ENCODE results near the gene ARHGAP6.

Gene ARHGAP6

DNA sequence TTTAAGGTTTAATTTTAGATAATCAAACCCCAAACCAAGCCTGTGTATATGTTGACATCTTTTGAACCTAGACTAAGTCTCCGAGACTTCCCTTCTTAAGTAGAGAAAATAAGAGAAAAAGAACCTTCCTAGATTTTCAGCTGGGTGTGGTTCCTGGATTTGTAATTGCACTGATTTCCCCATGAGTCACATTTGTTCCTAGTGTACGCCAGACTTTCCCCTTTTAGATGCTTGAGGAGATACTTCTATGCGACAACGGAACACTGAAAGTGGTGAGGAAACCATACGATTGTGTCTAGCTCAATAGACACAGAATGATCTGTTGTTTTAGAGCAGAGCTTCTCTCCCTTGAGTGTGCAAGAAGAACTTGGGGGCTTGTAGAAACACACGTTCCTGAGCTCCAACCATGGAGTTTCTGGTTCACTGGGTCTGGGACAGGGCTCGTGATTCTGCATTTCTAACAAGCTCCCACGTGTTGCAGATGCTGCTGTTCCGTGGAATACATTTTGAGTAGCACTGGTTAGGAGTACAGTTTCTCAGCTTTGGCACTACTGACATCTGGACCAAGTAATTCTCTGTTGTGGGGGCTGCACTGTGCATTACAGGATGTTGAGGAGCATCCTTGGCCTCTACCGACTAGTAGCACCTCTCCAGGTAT lies 285.4 kb downstream of the ARHGAP6 start:
- TF ChIP-seq, protein P1, sequence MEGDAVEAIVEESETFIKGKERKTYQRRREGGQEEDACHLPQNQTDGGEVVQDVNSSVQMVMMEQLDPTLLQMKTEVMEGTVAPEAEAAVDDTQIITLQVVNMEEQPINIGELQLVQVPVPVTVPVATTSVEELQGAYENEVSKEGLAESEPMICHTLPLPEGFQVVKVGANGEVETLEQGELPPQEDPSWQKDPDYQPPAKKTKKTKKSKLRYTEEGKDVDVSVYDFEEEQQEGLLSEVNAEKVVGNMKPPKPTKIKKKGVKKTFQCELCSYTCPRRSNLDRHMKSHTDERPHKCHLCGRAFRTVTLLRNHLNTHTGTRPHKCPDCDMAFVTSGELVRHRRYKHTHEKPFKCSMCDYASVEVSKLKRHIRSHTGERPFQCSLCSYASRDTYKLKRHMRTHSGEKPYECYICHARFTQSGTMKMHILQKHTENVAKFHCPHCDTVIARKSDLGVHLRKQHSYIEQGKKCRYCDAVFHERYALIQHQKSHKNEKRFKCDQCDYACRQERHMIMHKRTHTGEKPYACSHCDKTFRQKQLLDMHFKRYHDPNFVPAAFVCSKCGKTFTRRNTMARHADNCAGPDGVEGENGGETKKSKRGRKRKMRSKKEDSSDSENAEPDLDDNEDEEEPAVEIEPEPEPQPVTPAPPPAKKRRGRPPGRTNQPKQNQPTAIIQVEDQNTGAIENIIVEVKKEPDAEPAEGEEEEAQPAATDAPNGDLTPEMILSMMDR (conservative IDR thresholded peaks at IDR 0.05): no peak
- peak overlapping the region; percentile 71; the same call in 1 of the 2 replicates for H3K27ac ChIP-seq

DNA sequence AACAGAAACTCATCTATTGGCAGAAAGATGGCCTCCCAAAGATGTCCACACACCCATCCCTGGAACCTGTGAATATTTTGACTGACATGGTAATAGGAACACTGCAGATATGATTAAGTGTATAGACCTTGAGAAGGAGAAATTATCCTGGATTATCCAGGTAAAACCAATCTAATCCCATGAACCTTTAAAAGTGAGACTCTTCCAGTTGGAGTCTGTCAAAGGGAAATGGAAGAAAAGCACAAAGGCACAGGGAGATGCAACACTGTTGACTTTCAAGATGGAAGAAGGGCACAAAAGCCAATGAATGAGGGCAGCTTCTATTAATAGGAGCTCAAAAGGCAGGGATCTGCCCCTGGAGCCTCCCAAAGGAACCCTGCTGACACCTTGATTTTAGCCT lies 289.6 kb downstream of the ARHGAP6 start:
- peak overlapping the region; percentile 49 for H3K27ac ChIP-seq
- TF ChIP-seq, protein P1 (conservative IDR thresholded peaks at IDR 0.05): no peak

DNA sequence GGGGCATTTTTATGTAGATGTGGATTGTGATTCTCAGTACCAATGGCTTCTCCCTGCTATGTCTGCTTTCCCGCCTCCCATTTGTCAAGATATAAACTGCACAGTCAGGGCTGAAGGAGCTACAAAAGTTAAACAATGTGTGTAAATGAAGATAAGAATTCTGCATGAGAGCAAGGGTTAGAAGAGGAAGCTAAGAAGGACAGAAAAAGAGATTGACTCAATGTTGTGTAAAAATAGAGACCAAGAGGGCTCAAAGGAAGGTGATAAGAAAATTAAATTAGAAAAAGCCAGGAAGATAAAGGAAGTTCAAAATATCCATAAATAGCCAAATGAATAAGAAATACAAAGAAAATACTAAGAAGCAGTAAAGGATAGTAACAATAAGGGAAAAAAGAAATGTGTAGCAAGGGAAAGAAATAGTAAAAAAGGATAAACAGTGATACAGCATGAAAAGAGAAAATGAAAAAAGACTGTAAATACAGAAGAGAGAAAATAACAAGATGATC lies 290.1 kb downstream of the ARHGAP6 start:
- H3K27ac ChIP-seq: peak overlapping the region; percentile 49
- TF ChIP-seq, protein P1 (conservative IDR thresholded peaks at IDR 0.05): no peak

DNA sequence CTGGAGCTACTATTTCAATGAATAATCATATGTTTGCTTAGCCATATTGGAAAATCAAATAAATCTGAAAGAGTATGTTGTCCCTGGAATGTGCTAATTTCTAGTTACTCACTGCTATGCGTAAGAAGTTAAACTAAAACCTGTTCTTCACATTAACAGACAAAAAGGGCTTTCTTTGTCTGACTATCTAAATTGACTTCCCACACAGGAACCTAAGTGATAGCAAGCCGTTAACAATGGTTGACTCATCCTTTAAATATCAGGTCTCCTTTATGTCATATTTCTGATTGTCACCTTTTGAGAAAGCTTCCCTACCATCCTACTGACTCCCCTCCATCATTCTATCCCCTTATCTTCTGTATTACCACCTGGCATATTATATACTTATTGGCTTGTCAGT lies 291.1 kb downstream of the ARHGAP6 start:
- H3K27ac ChIP-seq: peak overlapping the region; percentile 49
- TF ChIP-seq, protein P1 (conservative IDR thresholded peaks at IDR 0.05): no peak

DNA sequence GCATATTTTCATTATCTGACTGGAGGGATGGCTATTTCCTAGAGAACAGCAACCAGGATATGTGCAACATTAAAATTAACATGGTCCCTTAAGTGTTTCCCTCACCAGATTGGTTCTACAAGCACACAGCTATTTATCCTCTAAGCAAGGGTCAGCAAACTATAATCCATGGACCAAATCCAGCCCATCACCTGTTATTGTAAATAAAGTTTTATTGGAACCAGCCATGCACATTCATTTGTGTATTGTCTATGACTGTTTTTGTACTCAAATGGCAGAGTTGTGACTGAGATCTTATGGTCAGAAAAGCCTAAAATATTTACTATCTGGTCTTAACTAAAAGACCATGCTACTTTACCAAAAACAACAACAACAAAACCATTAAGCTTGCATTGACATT lies 294.6 kb downstream of the ARHGAP6 start:
- TF ChIP-seq, protein P1 (conservative IDR thresholded peaks at IDR 0.05): no peak
- H3K27ac ChIP-seq: no peak overlapping the region

DNA sequence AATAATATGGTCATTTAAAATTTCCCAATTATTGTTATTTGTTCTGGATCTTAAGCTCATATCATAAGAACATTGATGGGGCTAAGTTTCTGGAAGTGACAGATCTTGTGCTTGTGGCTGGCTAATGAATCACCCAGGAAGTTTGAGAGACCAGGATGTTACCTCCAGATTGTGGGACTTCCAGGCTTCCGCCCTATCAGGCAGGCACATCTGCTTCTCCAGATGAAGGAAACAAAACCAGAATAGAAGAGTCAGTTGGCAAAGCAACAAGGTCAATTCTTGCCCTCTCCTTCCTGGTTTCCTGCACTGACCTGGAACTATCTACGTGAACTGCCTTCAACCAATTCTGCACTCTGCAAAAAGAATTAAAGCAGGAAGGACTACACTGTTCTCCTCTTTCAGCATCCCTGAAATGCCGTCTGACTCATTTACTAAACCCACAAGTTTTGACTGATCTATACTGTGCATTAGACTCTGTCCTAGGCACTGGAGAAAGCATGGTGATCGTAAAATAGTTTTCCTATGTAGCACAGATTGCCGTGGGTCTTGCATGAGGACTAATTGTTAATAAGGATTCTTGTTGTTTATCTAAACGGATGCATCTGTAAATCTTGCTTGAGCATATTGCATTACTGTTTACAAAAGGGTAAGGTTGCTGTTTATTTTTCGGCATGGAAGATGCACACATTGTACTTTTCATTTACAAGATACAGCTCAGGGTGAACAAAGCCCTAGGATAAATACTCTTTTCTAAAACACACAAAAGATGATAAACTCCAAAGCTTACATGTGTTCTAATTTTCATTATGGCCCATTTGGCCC lies 297.9 kb downstream of the ARHGAP6 start:
- TF ChIP-seq, protein P1 (conservative IDR thresholded peaks at IDR 0.05): no peak

DNA sequence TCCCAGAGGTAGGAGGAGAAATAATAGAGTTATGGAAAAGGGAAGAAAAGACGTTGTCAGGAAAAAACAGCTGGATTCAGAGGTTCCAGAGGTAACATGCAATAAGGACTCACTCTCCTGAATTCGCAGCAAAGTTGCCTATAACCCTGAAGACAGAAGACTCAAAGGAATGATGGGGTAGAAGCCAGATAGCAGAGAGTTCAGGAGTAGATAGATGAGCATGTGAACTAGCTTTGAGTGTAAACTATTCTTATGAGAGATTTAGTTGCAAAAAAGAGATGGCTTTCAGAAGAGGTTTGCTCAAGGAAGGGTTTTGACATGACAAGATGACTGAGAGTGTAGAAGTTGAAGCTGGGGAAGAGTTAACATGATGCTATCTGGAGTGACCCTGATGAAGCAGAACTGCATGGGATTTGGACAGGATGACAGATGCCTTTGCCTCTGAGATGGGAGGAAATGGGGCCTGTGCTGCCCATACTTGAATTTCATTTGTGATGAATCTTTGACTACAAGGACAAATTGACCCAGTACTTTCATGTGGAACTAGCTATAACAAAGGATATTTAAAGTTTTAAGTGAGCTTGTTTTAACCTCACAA lies 298.6 kb downstream of the ARHGAP6 start:
- TF ChIP-seq, protein P1 (conservative IDR thresholded peaks at IDR 0.05): no peak
- peak overlapping the region; percentile 85 for H3K27ac ChIP-seq

More for the DNA sequence above, 297.9 kb downstream of the ARHGAP6 start:
- H3K27ac ChIP-seq: peak overlapping the region; percentile 85

Data from VCaP (cell line).